Daoy (cell line): Measurements from ENCODE around the gene DGAT2L6. TPM values are rescaled to one million over a fixed set of nuclear protein-coding genes. Genes with fewer than 3 reads are reported as not detected.

Experiments used
- DNase-seq: peaks from one replicate; pipeline ENCODE4 v3.0.0-alpha.2; 2015; ENCODE audit warnings: low read depth
- total RNA-seq: library from RNA; depleted of rRNA; stranded (reverse); fragments of >200 nt; shearing (Covaris generic); gene quantifications from 2 replicates; pipeline ENCODE4 v1.2.3, GENCODE V29; 2014; rRNA removed

Gene DGAT2L6
- total RNA-seq = 0.11 TPM in 1 of 2 replicates, not detected in the other

- DNase-seq = peak; percentile 33
These were observed at the start of gene DGAT2L6 for GRCh38 chrX:70176938-70177533. Gene DGAT2L6 (plus strand): TSS chrX:70177483. CDS start chrX:70177583, 100 bp downstream.

DNA sequence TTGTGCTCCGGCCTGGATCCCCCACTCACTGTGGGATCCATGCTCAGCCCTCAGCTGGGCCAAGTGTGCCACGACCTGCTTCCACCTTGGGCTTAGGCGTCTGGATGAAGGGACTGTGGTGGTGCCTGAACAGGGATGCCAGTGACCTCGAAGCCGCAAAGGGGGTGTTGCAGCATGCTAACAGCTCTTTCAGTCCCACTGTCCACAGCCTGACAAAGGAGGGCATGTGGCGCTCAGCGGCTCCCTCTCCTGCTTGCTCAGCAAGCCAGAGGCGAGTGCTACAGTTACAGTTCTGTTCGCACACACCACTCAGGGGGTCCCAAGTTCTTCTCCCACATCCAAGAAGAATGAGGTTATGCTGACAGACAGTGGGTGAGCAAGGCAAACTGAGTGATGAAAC lies 49.2 kb upstream of the DGAT2L6 start:
- no peak for DNase-seq

DNA sequence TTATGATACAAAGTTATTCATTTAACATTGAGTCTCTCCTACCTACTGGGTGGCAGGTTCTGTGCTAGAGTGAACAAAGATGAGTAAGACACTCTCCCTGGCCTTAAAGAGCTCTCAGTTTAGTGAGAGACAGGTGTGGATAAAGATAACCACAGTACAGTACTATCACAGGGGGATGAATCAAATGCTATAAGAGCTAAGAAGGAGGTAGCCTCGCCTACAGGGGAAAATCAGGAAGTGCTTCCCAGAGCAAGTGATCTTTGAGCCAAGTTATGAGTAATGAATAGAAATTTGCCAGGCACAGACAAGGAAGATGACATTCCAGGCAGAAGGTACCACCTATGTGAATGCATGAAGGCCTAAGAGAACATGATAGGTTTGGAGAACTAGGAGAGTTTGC lies 47.5 kb upstream of the DGAT2L6 start:
- DNase-seq = no peak

DNA sequence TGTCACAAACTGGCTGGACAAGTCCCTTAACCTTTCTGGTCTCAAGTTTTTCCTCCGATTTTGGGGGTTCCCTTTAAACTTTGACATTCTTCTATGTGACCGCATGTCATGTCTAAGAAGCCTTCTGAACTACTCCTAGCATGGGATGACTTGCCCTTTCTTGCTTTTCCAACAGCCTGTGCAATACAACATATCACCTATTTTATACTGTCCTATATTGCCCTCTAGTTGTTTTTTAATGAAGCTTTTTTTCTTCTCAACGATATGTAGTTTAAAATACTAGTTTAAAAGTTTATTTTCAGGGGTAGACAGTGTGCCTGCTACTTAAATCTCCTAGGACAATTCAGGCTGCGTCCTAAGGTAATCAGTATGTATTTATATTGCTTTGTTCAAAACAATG lies 45.1 kb upstream of the DGAT2L6 start:
- DNase-seq = no peak

DNA sequence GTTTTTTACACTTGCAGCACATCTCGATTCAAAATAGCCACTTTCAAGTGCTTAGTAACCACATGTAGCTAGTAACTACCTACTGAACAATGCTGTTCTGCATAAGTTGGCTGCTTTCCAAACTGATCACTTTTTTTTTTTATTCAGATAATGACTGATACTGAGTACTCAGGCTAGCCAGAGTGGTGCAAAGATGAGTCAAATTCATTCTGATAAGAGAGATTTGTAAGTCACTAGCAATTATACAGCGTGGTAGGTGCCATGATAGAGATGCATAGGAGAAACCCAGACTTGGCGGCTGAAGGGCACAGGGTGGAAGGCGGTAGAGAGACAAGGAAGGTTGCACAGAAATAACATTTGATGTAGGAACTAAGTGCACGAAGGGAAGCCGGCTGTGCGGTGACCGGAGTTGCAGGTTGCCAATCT lies 44.4 kb upstream of the DGAT2L6 start:
- DNase-seq = no peak

DNA sequence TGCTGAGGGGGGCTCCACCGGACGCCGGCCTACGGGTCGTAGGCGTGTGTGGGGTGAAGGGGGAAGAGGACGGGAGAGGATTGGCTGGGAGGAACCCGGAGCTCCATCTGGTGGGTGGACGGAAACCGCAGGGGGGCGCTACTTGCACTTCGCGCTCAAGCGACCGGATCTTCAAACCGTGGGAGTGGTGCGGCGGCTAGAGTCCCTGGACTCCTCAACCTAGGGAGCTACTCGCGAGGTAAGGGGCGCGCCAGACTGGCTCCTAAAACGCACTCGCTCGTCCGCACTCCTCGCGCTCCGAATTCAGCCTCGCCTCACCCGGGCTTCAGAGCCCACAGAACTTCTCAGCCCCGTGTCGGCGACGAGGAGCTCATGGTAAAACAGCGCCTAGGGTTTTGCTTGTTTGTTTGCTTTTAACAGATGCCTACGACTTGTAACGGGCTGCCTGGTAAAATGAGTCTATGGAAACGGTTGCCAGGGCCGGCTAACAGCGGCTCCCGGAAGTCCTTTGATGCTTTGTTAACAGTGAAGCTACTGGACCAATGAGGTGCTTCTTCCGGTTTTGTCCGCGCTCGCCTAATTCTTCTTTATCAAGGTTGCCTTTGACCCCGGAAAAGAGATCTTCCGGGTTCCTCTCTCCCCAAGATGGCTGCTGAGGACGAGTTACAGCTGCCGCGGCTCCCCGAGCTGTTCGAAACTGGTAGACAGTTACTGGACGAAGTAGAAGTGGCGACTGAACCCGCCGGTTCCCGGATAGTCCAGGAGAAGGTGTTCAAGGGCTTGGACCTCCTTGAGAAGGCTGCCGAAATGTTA lies 43.8 kb upstream of the DGAT2L6 start, which contains the start of gene IGBP1:
IGBP1 (plus strand) TSS at position 145 of the 813 bp plus-strand sequence; CDS start at position 646, 501 bp downstream.
- peak; percentile 81 for DNase-seq

DNA sequence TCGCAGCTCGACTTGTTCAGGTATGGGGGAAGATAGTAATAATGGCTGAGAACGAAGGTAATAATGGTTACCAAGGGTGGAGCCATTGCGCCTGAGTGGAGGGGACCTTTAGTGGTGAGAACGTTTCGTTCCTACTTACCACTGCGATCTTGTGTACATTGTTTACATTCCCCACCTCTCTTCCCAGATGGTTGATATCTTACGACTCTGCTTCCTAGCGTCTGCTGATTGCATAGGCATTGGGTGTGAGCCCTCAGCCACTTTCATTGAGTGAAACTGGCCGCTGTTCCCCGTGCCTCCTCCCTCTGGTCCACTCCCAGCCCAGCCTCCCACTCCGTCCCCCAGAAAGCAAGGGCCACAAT lies 43.2 kb upstream of the DGAT2L6 start:
- DNase-seq = no peak

- no peak for DNase-seq
These were observed 38.7 kb upstream of the DGAT2L6 start for GRCh38 chrX:70138622-70139021.

- no peak for DNase-seq
These were observed 37.5 kb upstream of the DGAT2L6 start for GRCh38 chrX:70139736-70140135.

DNA sequence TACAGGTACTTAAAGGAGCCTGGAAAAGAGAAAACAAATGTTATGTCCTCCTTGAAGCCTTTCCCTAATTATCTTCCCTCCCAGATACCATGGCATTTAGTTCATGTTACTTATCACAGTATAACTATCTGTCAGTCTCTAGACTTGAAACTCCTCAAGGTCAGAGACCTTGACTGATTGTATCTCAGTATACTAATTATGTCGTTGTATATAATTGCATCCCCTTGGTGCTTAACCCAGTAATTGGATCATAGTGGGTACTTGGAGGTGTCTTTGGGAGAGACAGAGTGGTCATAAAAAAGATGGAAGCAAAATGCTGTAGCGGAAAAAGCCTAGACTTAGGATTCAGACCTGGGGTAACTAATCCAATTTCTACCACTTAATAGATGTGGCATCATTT lies 35.9 kb upstream of the DGAT2L6 start:
- DNase-seq = no peak

DNA sequence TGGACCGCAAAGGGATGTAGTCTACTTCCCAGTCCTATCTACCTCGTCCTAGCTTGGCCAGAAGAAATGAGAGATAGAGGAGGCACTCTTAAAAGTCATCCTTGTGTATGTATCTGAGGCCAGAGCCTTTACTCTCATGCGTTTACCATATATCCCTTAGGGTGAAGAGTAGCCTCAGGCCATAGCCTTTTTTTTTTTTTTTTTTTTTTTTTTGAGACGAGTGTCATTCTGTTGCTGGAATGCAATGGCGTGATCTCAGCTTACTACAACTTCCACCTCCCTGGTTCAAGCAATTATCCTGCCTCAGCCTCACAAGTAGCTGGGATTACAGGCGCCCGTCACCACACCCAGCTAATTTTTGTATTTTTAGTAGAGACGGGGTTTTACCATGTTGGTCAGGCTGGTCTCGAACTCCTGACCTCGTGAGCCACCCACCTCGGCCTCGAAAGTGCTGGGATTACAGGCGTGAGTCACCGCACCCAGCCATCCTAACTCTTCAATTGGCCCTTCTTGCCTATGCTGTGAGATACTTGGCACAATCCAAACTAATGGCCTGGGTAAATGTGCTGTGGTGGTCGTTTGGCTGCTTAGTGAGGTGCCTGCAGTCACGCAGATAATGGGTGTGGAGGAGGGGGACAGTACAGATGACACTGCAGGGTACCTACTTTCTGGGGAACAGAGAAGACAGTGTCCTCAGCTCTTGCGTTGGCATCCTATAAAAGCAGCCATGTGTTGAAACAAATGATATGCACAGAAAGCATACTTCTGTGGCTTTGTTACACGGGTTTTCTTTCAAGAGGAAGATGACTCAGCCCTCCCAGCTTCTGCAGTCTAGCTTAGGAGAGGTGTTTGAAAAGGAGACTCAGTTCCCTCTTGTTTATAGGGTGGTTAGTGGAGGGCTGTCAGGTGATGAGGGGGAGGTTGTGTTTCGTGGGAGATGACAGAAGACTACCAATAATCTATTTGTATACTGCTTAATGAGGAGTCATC lies 10.4 kb upstream of the DGAT2L6 start:
- peak; percentile 77 for DNase-seq

DNA sequence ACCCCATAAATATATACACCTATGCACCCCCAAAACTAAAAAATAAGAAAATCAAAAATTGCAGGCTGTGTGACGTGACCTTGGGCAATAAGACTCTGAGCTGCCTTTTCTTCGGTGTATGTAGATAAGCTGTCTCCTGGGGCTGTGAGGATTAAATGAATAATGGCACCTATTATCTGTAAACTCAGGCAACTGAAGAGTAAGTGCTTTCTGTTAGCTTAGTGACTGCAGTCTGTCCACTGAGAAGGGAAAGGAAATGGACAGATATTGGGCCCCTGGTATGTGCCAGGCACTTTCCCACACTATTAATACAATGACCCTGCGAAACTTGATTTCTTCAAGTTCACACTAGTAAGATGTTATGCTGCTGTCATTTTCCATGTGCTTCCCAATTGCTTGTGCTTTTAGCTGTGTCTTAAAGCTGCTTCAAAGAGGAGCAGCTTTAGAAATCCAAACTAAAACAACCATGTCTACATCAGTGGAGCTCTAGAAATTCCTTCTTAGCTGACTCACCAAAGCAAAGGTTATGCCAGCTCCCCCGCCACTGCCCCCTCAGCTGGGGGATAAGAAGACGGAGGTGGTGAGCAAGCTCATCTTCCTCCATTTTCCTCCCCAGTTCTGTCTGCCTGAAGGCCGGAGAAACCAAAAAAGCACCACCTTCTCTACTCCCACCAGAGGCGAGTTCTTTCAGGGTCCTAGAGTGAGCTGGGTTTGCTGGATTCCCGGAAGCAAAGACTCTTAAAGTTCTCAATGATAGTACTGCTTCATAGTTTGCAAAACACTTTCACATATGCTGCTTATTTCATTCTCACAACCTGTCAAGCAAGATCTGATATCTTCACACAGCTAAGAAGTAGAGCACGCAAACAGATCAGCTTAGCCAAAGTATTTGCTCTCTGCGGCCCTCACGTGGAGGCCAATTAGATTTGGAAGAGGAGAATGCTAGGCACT lies 8.8 kb upstream of the DGAT2L6 start:
- DNase-seq = peak; percentile 76

DNA sequence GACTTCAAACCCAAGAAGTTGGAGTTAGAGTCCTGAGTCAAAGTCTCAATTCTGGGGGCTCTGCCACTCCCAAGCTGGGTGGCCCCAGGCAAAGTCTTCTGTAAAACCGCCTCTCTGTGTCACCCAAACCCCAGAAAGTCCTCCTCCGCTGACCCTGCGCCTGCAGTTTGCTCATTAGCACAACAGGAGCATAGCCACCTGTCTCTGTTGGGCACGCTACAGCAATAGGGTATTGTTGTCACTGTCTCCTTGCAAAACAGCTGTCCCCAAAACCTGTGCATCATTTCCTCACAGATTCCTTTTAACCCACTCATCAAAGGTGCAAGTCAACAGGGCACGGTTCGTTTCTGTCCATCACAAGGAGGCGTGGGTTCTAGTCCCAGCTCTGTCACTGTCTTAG lies 8.0 kb upstream of the DGAT2L6 start:
- DNase-seq = no peak

- no peak for DNase-seq
These were observed 5.7 kb upstream of the DGAT2L6 start for GRCh38 chrX:70171624-70172023.

- DNase-seq = no peak
These were observed 5.1 kb upstream of the DGAT2L6 start for GRCh38 chrX:70172221-70172620.

GRCh38 chrX:70172964-70173363 lies 4.3 kb upstream of the DGAT2L6 start:
- DNase-seq = no peak

- no peak for DNase-seq
These were observed 2.5 kb upstream of the DGAT2L6 start for GRCh38 chrX:70174754-70175153.

DNA sequence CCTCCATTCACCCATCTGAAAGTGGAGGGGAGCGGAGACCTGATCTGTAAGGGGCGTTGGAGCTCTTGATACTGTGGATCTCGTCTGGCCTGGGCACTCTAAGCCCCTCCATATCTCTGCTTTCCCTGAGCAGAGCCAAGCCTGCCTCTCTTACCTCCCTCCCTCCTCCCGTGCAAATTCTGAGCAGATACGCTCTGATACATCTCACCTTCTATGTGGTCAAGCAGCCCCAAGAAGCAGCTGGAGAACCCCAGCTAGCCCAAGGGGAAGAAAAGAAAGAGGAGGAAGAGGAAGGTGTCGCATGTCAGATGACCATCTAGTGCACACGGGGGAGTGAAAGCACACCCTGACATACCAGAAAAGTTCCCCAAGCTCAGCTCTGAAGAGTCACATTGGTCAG lies 1.9 kb upstream of the DGAT2L6 start:
- DNase-seq = no peak

GRCh38 chrX:70183091-70183490 lies 5.8 kb downstream of the DGAT2L6 start:
- DNase-seq = peak; percentile 17

DNA sequence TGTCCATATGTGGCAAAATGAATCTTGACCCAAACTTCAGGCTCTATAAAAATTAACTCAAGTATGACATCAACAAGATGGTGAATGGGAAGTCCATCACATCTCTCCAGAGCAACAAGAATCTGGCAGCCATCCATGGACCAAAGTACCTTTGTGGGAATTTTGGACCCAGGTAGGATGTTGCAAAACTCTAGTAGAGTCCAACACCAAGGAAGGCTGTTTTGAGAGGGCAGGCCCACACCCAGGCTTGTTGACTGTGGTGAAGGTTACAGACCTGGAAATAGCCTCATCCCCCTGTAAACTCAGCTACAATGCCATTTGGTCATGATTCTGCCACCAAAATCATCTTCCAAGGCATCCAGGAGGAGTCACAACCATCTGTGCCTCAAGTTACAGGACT lies 12.9 kb downstream of the DGAT2L6 start:
- DNase-seq = no peak
